HepG2 (cell line): ENCODE data around the gene ANO9. TPM values are rescaled to one million over a fixed set of nuclear protein-coding genes. Genes with fewer than 3 reads are reported as not detected.

Source experiments
- CBFB ChIP-seq: sonication (generic); formaldehyde crosslinking; IDR thresholded peaks from 2 replicates; pipeline ENCODE4 v1.4.0; 2020; ENCODE audit warnings: missing genetic modification reagents
- CBX1 ChIP-seq: IDR thresholded peaks from one replicate; pipeline ENCODE4 v1.6.1; 2016; ENCODE audit warnings: antibody characterized with exemption, low read depth
- EED ChIP-seq: sonication (generic); formaldehyde crosslinking; IDR thresholded peaks from 2 replicates; pipeline ENCODE4 v1.5.0; 2020; ENCODE audit warnings: mild to moderate bottlenecking, missing genetic modification reagents
- GABPB1 ChIP-seq: IDR thresholded peaks from 2 replicates; pipeline ENCODE4 v1.6.1; 2016; ENCODE audit warnings: mild to moderate bottlenecking, missing genetic modification reagents, moderate library complexity, missing compliant biosample characterization
- KDM2A ChIP-seq: sonication (generic); formaldehyde crosslinking; IDR thresholded peaks from 2 replicates; pipeline ENCODE4 v1.4.0; 2020; ENCODE audit warnings: low read depth, missing genetic modification reagents, borderline replicate concordance
- REPIN1 ChIP-seq: sonication (generic); formaldehyde crosslinking; IDR thresholded peaks from 2 replicates; pipeline ENCODE4 v1.8.0; 2022; ENCODE audit warnings: missing genetic modification reagents, low read depth, mild to moderate bottlenecking, borderline replicate concordance
- RFX5 ChIP-seq: IDR thresholded peaks from 2 replicates; pipeline ENCODE4 v1.6.1; 2011; ENCODE audit warnings: low read depth, low read length, improper control_type of control experiment
- RORA ChIP-seq: sonication (generic); formaldehyde crosslinking; IDR thresholded peaks from 2 replicates; pipeline ENCODE4 v1.5.0; 2020; ENCODE audit warnings: mild to moderate bottlenecking, missing genetic modification reagents, moderate library complexity
- SMARCC2 ChIP-seq: fragments of 450-650 bp; IDR thresholded peaks from 2 replicates; pipeline ENCODE4 v1.6.1; 2017; ENCODE audit warnings: antibody characterized with exemption, mild to moderate bottlenecking
- SMYD3 ChIP-seq: sonication (generic); formaldehyde crosslinking; IDR thresholded peaks from 2 replicates; pipeline ENCODE4 v1.8.1; 2023; ENCODE audit warnings: mild to moderate bottlenecking, missing genetic modification reagents
- TMF1 ChIP-seq: sonication (generic); formaldehyde crosslinking; IDR thresholded peaks from 2 replicates; pipeline ENCODE4 v1.8.1; 2022; ENCODE audit warnings: low read depth, missing genetic modification reagents
- ZFX ChIP-seq: sonication (generic); formaldehyde crosslinking; IDR thresholded peaks from 2 replicates; pipeline ENCODE4 v1.4.0; 2020; ENCODE audit warnings: mild to moderate bottlenecking, low read depth, missing genetic modification reagents, moderate library complexity
- ZNF263 ChIP-seq: sonication (generic); formaldehyde crosslinking; IDR thresholded peaks from 2 replicates; pipeline ENCODE4 v1.4.0; 2020; ENCODE audit warnings: missing genetic modification reagents
- ZNF619 ChIP-seq: sonication (generic); formaldehyde crosslinking; IDR thresholded peaks from 2 replicates; pipeline ENCODE4 v1.4.0; 2020; ENCODE audit warnings: mild to moderate bottlenecking, missing genetic modification reagents
- ZNF737 ChIP-seq: sonication (generic); formaldehyde crosslinking; IDR thresholded peaks from 2 replicates; pipeline ENCODE4 v1.5.0; 2020; ENCODE audit warnings: missing genetic modification reagents, mild to moderate bottlenecking, borderline replicate concordance
- ZNF749 ChIP-seq: sonication (generic); formaldehyde crosslinking; IDR thresholded peaks from 2 replicates; pipeline ENCODE4 v1.8.0; 2022; ENCODE audit warnings: mild to moderate bottlenecking, missing genetic modification reagents, moderate library complexity, borderline replicate concordance
- polyA plus RNA-seq, 8 experiments: library from polyadenylated mRNA; depleted of rRNA in 3 of 8; stranded (reverse) in 7 of 8; unstranded in 1 of 8; fragments of >200 nt; fragmentation: Illumina TruSeq in 4 of 8; extraction: Trizol in 4 of 8; gene quantifications; 2 replicates each; pipeline versions ENCODE4 v1.2.1 to v1.2.3, GENCODE V29; 2011 to 2016; ENCODE audit warnings: low read depth in 4 of 8, missing spikeins in 1 of 8, mixed read lengths in 1 of 8; ENCODE audit not compliant: insufficient read depth in 1 of 8
- total RNA-seq, 5 experiments: library from RNA; depleted of rRNA; stranded (reverse); fragments of >200 nt; fragmentation: Illumina TruSeq; extraction: Trizol; gene quantifications; 2 replicates each; pipeline ENCODE4 v1.2.3, GENCODE V29; 2016; ENCODE audit warnings: low read depth in 1 of 5
- TF ChIP-seq, protein P1 (sequence below): sonication (generic); formaldehyde crosslinking; IDR thresholded peaks from 2 replicates; pipeline ENCODE4; 2020; ENCODE audit warnings: missing genetic modification reagents, mild to moderate bottlenecking, borderline replicate concordance
- TF ChIP-seq, protein P2 (sequence below): sonication (generic); formaldehyde crosslinking; IDR thresholded peaks from 2 replicates; pipeline ENCODE4 v1.9.0; 2022; ENCODE audit warnings: missing genetic modification reagents, mild to moderate bottlenecking, borderline replicate concordance
- TF ChIP-seq, protein P3 (sequence below): sonication (generic); formaldehyde crosslinking; IDR thresholded peaks from 2 replicates; pipeline ENCODE4 v1.4.0; 2020; ENCODE audit warnings: missing genetic modification reagents
- TF ChIP-seq, protein P4 (sequence below): sonication (generic); formaldehyde crosslinking; IDR thresholded peaks from 2 replicates; pipeline ENCODE4 v1.8.0; 2022; ENCODE audit warnings: missing genetic modification reagents, low read depth, mild to moderate bottlenecking, borderline replicate concordance

ANO9 gene
- total and polyA plus RNA-seq, 2 of the 13 experiments (the other 11 are each of a cell fraction or from before 2014, with no cell fraction given): 8.9 to 14.3 TPM

DNA sequence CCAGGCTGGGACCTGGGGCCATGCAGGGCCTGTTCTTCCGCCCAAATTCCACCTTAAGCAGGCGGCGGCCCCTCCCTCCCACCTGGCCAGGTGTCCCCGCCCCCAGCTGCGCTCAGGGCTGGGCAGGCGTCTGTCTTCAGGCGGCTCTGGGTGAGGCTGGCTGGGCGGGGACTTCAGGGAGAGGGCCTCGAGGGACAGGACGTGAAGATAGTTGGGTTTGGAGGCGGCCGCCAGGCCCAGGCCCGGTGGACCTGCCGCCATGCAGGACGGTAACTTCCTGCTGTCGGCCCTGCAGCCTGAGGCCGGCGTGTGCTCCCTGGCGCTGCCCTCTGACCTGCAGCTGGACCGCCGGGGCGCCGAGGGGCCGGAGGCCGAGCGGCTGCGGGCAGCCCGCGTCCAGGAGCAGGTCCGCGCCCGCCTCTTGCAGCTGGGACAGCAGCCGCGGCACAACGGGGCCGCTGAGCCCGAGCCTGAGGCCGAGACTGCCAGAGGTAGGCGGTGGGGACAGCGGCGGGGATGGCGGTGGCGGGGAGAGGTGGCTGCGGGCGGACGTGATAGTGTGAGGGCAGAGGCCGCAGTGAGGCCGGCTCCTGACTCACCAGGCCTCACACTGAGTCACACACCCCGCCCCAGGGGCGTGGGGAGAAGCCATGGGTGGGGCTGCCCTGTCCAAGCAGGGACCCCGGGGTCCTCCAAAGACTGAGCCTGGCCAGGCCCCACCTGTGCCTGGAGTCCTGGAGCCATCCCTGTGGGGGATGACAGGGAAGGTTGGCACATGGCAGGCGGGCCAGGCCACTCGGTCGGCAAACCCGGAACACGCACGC, 47.6 kb downstream of the ANO9 start, which contains the start of gene PKP3 (continued):
- TF ChIP-seq KDM2A (CRISPR knock-in tag) (0 out of 2 replicates have a peak, but pooled peaks have one; percentile 9), ZNF737 (CRISPR knock-in tag) (no peak), CBFB (CRISPR knock-in tag) (no peak), REPIN1 (no peak), ZNF263 (CRISPR knock-in tag) (no peak), SMARCC2 (no peak), EED (peak; percentile 82), ZNF749 (CRISPR knock-in tag) (peak; percentile 77; the same call in 1 of the 2 replicates), GABPB1 (CRISPR knock-in tag) (peak; percentile 65; the same call in 1 of the 2 replicates), SMYD3 (CRISPR knock-in tag) (no peak), ZNF619 (CRISPR knock-in tag) (no peak), RORA (no peak), RFX5 (no peak), TMF1 (CRISPR knock-in tag) (no peak), ZFX (CRISPR knock-in tag) (peak; percentile 93), CBX1 (no peak)
- TF ChIP-seq, protein P1, sequence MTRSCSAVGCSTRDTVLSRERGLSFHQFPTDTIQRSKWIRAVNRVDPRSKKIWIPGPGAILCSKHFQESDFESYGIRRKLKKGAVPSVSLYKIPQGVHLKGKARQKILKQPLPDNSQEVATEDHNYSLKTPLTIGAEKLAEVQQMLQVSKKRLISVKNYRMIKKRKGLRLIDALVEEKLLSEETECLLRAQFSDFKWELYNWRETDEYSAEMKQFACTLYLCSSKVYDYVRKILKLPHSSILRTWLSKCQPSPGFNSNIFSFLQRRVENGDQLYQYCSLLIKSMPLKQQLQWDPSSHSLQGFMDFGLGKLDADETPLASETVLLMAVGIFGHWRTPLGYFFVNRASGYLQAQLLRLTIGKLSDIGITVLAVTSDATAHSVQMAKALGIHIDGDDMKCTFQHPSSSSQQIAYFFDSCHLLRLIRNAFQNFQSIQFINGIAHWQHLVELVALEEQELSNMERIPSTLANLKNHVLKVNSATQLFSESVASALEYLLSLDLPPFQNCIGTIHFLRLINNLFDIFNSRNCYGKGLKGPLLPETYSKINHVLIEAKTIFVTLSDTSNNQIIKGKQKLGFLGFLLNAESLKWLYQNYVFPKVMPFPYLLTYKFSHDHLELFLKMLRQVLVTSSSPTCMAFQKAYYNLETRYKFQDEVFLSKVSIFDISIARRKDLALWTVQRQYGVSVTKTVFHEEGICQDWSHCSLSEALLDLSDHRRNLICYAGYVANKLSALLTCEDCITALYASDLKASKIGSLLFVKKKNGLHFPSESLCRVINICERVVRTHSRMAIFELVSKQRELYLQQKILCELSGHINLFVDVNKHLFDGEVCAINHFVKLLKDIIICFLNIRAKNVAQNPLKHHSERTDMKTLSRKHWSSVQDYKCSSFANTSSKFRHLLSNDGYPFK: no peak
- TF ChIP-seq, protein P2, sequence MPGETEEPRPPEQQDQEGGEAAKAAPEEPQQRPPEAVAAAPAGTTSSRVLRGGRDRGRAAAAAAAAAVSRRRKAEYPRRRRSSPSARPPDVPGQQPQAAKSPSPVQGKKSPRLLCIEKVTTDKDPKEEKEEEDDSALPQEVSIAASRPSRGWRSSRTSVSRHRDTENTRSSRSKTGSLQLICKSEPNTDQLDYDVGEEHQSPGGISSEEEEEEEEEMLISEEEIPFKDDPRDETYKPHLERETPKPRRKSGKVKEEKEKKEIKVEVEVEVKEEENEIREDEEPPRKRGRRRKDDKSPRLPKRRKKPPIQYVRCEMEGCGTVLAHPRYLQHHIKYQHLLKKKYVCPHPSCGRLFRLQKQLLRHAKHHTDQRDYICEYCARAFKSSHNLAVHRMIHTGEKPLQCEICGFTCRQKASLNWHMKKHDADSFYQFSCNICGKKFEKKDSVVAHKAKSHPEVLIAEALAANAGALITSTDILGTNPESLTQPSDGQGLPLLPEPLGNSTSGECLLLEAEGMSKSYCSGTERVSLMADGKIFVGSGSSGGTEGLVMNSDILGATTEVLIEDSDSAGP (CRISPR knock-in tag): no peak; the same call in 1 of the 2 replicates
- TF ChIP-seq, protein P3, sequence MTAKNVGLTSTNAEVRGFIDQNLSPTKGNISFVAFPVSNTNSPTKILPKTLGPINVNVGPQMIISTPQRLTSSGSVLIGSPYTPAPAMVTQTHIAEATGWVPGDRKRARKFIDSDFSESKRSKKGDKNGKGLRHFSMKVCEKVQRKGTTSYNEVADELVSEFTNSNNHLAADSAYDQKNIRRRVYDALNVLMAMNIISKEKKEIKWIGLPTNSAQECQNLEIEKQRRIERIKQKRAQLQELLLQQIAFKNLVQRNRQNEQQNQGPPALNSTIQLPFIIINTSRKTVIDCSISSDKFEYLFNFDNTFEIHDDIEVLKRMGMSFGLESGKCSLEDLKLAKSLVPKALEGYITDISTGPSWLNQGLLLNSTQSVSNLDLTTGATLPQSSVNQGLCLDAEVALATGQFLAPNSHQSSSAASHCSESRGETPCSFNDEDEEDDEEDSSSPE: no peak
- TF ChIP-seq, protein P4, sequence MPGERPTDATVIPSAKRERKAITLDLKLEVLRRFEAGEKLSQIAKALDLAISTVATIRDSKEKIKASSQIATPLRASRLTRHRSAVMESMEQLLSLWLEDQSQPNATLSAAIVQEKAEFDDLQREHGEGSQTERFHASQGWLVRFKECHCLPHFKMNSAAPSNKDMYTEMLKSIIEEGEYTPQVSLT (CRISPR knock-in tag): no peak
